H1 (cell line): ENCODE measurements around the gene PSMD3. TPM values are rescaled to one million over a fixed set of nuclear protein-coding genes. Genes with fewer than 3 reads are reported as not detected.

Experiments used
- NANOG ChIP-seq: IDR thresholded peaks from 2 replicates; pipeline ENCODE4 v1.6.1; 2011; ENCODE audit warnings: low read length, low read depth, mild to moderate bottlenecking, inconsistent platforms; ENCODE audit not compliant: insufficient read depth, poor library complexity, severe bottlenecking
- polyA plus RNA-seq, 7 experiments: library from polyadenylated mRNA; depleted of rRNA in 3 of 7; stranded (reverse) in 5 of 7; unstranded in 2 of 7; fragments of >200 nt in 5 of 7; fragments of 200-250 nt in 2 of 7; gene quantifications; 1 replicate in 5 of 7; 2 replicates in 1 of 7; 4 replicates in 1 of 7; pipeline versions ENCODE4 v1.2.1 to v1.2.3, GENCODE V29; 2011 to 2013; ENCODE audit warnings: missing spikeins in 2 of 7, mixed read lengths in 2 of 7
- total RNA-seq: library from RNA; stranded (reverse); fragmentation: NEBNext Ultra II Directional; extraction: Animal tissue kit (Norgen Biotek cat#: 25700); gene quantifications from 2 replicates; pipeline ENCODE4 v1.2.1, GENCODE V29; 2021

PSMD3 gene
- total and polyA plus RNA-seq, 2 of the 8 experiments (the other 6 are each of a cell fraction or from before 2014, with no cell fraction given) = 151 to 198 TPM

GRCh38 chr17:40035162-40035559, 54.6 kb downstream of the PSMD3 start (continued):
- no peak for TF ChIP-seq NANOG
